Dedifferentiated amniotic fluid mesenchymal stem cell (primary cell): ENCODE data around the gene EFNA1.
A peak's percentile ranks its signal among the peaks of the same experiment; 100 is the strongest.

Experiments used
- DNase-seq: peaks from one replicate; pipeline ENCODE4 v3.0.0-alpha.2; 2016; ENCODE audit errors: extremely low spot score

Gene EFNA1

GRCh38 chr1:155127105-155127966 is at the start of gene EFNA1:
EFNA1 (plus strand) TSS chr1:155127876; CDS start chr1:155127978, 102 bp downstream.
- DNase-seq, result no peak

- DNase-seq, result peak; percentile 17
Measured at GRCh38 chr1:155078469-155079209, 49.0 kb upstream of the EFNA1 start, which contains the start of gene EFNA3. EFNA3 (plus strand) TSS chr1:155078837; CDS start chr1:155078942, 105 bp downstream.

GRCh38 chr1:155079210-155079486 is 48.5 kb upstream of the EFNA1 start:
- DNase-seq, result no peak

- DNase-seq, result no peak
Measured at GRCh38 chr1:155079487-155080311, 48.0 kb upstream of the EFNA1 start.

- DNase-seq, result no peak
Measured at GRCh38 chr1:155080312-155081228, 47.1 kb upstream of the EFNA1 start.

DNA sequence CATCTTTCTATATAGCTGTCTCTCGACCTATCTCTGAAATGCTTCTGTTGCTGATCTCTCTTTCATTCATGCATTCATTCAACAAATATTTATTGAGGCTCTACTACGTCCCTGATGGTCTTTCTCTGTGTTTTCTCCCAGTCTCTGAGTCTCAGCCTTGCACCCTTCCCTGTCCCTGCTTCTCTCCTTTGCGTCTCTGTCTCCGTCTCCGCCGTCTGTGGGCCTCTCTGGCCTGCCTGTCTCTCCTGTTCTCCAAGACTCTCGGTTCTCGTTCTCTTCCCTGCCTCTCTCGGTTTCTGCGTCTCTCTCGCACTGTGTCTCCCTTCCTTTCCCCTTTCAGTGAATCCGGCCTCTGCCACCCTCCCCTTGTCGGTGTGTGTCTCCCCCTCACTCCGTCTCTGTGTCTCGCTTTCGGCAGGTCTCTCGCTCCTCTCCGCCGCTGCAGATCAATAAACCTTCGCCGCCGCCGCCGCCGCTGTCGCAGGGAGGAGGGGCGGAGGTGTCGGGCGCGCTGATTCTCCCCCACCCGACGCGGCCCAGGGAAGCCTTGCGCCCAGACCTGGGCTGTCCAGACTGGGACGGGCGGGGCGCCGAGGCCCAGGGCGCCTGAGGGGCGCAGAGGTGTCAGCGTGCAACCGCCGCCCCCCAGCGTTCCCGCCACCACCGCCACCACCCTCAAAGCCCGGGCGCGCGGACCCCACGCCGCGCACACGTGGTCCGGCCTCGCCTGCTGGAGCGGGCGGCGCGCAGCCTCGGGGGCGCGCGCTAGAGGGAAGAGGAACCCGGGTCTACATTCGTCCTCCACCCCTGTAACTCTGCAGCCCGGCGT is 46.0 kb upstream of the EFNA1 start:
- no peak for DNase-seq

GRCh38 chr1:155082301-155083051 is 45.2 kb upstream of the EFNA1 start:
- no peak for DNase-seq

GRCh38 chr1:155083052-155083541 is 44.6 kb upstream of the EFNA1 start:
- DNase-seq, result no peak

DNA sequence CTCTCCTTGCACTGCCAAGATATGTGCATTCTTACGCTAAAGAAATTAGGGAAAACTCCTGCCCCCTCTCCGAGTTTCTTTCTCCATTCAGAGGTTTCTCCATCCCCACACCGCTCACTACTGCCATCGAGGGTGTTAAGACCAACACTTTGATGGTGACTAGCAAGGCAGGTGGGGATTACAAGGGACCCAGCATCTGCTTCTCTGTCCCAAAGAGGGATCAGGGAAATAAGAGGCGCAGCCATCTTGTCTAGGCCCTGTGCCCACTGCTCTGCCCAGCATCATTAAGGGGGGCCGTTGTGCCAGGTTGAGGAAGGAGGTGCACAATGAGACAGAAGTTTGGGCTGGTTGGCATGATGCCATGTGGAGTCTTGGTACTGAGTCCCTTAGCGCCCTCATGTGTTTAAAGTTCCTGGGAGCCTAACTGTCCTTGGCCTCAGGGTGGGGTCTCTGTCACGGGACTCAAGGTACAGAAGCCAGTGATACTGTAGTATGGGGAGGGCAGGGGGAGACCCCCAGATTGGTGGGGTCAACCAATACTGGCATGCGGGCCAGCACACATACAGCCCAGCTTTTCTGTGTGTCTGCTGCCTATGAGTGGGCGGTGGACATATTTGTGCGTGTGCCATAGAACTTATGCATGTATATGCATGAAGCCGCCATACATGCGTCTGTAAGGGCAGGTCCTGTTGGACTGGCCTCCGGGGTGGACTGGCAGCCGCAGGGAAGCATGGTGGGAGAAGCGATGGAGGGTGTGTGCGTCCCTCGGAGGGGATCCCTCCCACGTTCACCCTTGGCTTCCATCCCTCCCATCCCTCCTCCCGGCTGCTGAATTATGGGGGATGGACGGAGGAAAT is 43.6 kb upstream of the EFNA1 start:
- no peak for DNase-seq

DNA sequence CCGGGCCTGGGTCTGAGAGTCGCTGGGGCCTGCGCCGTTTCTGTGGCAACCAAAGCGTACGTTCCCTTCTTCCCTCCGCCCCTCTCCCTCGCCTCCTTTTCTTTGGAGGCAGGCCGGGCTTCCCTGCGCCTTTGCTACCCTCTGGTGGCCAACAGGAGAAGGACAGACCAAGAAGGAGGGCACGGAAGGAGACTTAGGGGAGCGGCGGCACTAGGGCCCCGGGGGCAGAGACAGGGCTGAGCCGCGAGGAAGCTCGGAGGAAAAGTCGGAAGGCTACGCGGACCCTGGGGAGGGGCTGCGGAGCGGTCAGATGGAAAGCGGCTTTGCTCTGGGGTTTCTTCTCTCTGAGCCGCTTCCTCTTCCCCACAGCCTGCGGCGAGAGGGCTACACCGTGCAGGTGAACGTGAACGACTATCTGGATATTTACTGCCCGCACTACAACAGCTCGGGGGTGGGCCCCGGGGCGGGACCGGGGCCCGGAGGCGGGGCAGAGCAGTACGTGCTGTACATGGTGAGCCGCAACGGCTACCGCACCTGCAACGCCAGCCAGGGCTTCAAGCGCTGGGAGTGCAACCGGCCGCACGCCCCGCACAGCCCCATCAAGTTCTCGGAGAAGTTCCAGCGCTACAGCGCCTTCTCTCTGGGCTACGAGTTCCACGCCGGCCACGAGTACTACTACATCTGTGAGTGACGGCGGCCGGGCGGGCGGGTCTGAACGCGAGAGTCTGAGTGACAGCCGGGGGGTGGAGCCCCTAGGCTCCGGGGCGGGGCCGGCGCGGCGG is 42.8 kb upstream of the EFNA1 start:
- DNase-seq, result peak; percentile 95

DNA sequence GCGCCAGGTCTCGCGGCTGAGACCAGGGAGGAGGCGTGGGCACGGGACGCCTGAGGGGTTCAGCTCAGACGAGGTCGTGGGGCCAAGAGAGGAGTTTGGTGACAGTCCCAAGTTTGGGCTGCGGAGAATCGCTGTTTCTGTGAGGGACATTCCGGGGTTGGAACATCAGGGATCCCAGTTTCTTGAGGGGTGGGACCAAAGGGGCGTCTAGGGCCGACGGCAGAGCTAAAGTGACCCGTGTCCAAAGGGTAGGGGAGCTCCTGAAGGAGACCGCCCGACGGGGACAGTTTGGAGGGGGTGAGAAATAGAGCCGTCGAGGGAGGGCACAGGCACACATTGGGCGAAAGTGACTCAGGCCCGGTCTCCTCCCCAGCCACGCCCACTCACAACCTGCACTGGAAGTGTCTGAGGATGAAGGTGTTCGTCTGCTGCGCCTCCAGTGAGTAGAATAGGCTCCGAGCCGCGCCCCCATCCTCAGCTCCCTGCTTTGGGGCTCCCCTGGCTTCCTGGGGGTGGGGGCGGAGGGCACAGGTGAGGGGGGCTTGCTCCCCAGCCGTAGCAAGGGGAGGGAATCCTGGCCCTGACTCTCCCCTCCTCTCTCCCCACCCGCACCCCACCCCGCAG is 42.1 kb upstream of the EFNA1 start:
- no peak for DNase-seq

DNA sequence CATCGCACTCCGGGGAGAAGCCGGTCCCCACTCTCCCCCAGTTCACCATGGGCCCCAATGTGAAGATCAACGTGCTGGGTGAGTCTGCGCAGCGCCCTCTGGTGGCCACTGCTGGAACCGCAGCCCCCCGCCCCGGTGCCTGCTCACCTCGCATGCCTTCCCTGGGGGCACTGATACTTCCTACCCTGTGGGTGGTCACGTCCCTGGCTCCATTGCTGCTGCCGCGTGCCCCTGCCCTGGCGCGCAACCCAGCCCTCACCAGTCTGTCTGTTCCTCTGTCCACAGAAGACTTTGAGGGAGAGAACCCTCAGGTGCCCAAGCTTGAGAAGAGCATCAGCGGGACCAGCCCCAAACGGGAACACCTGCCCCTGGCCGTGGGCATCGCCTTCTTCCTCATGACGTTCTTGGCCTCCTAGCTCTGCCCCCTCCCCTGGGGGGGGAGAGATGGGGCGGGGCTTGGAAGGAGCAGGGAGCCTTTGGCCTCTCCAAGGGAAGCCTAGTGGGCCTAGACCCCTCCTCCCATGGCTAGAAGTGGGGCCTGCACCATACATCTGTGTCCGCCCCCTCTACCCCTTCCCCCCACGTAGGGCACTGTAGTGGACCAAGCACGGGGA is 41.4 kb upstream of the EFNA1 start:
- DNase-seq, result no peak

- DNase-seq, result no peak
Measured at GRCh38 chr1:155086856-155087535, 40.7 kb upstream of the EFNA1 start.

GRCh38 chr1:155091071-155092051 is 36.3 kb upstream of the EFNA1 start:
- peak; percentile 56 for DNase-seq

DNA sequence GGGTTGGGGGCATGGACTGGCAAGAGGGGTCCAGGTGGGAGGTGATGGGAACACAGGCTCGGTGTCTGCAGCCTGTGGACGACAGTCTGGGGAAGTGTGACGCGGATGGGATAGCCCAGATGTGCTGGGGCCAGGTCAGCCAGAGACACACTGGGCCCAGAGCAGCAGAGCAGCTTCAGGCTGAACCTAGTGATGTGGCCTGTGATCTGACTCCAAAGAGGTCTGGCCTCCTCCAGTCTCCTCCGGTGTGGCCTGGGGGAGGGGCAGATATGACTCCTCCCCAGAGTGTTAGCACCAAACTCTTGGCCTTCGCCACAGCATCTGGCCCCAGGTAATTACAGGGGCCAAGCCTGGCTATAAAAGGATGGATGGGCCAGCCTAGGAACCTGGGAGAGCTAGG is 35.5 kb upstream of the EFNA1 start:
- DNase-seq, result no peak
